ENCODE measurements around the gene SSUH2. TPM values are rescaled to one million over a fixed set of nuclear protein-coding genes. Genes with fewer than 3 reads are reported as not detected.
A peak's percentile ranks its signal among the peaks of the same experiment; 100 is the strongest.

SSUH2 gene
- total and polyA plus RNA-seq, 12 donors, result 0.12 to 1.3 (median 0.61) TPM; not detected in 3

- Histone ChIP-seq H3K27me3 (no peaks in the 10 kb centered on the region), H3K27ac (no peak overlapping the region), H3K9me3 (replicated peaks in 1 of 3) (no peaks in the 10 kb centered on the region), H3K4me3 (no peak overlapping the region), H3K36me3 (replicated peaks in 1 of 2) (no peaks in the 10 kb centered on the region), H3K4me1 (replicated peaks in 1 of 2) (peaks cover 0 to 8% of the 10 kb centered on the region in 2 donors)
- 61 to 84% (median 77%) methylated on average over 6 to 13 of the region's 13 CpGs for WGBS, 4 donors
- DNase-seq, result peak in 2 of 7 donors; percentile 18 to 39
- no peak for TF ChIP-seq POLR2A (IDR thresholded peaks at IDR 0.05)
- no peak for TF ChIP-seq CTCF (IDR thresholded peaks at IDR 0.05)
- intact Hi-C loops (cut with DNase I), result no loop called here
These were observed 5.5 kb downstream of the SSUH2 start for GRCh38 chr3:8638994-8639658.

DNA sequence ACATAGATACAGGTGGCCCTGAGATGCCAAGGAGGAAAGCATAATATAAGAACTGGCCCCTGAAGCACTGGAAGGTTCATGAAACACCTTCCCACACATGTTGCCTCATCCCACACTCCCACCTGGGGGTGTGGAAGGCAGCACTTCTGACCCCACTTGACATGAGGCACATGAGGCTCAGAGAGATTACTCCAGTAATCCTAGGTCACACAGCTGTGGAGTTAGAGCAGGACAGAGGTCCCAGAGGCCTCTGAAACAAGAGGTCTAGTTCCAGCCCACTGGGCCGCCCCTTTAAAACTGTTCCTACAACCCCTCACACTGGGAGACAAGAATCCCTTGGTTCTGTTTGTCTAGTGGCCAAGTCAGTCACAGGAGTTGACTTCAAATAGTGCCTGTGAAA is 7.2 kb downstream of the SSUH2 start:
- Histone ChIP-seq H3K27me3 (no peaks in the 10 kb centered on the region), H3K4me1 (replicated peaks in 1 of 2) (peaks cover 0 to 8% of the 10 kb centered on the region in 2 donors), H3K27ac (no peak overlapping the region), H3K9me3 (replicated peaks in 1 of 3) (no peaks in the 10 kb centered on the region), H3K4me3 (no peak overlapping the region), H3K36me3 (replicated peaks in 1 of 2) (no peaks in the 10 kb centered on the region)
- intact Hi-C loops (cut with DNase I), result no loop called here
- 92 to 100% (median 92%) methylated on average over 1 of the region's 1 CpG; no CpG with 5 or more reads in 1 of the 4 donors for WGBS, 4 donors
- no peak for DNase-seq
- TF ChIP-seq CTCF (IDR thresholded peaks at IDR 0.05) (no peak), POLR2A (IDR thresholded peaks at IDR 0.05) (no peak)

DNA sequence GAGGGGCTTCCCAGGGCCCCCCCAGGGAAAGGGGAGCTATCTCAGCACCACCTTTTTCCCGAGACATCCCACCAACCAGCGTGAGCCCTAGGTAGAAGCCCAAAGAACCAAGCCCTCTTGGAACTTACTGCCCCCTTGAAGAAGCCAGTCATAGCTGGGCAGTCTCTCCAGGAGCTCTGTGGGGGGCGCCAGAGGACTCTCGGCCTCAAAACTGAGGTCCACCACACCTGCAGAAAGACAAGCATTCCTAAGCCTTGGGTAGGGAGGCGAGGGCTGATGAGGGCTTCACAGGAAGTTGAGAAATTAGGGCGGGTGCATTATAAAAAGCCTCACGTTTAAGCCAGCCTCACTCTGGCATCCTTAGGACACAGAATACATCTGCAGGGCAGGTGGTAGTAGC is 9.0 kb downstream of the SSUH2 start:
- H3K36me3 ChIP-seq (replicated peaks in 1 of 2), result no peaks in the 10 kb centered on the region
- H3K9me3 ChIP-seq (replicated peaks in 1 of 3), result no peaks in the 10 kb centered on the region
- no peaks in the 10 kb centered on the region for H3K27me3 ChIP-seq
- intact Hi-C loops (cut with DNase I), result no loop called here
- DNase-seq, result no peak
- H3K4me3 ChIP-seq, result no peak overlapping the region
- H3K4me1 ChIP-seq (replicated peaks in 1 of 2), result peaks cover 0 to 8% of the 10 kb centered on the region in 2 donors
- H3K27ac ChIP-seq, result no peak overlapping the region
- whole genome bisulfite sequencing, 4 donors, result 85 to 88% (median 87%) methylated on average over 4 to 7 of the region's 7 CpGs
- TF ChIP-seq CTCF (IDR thresholded peaks at IDR 0.05) (no peak), POLR2A (IDR thresholded peaks at IDR 0.05) (no peak)

DNA sequence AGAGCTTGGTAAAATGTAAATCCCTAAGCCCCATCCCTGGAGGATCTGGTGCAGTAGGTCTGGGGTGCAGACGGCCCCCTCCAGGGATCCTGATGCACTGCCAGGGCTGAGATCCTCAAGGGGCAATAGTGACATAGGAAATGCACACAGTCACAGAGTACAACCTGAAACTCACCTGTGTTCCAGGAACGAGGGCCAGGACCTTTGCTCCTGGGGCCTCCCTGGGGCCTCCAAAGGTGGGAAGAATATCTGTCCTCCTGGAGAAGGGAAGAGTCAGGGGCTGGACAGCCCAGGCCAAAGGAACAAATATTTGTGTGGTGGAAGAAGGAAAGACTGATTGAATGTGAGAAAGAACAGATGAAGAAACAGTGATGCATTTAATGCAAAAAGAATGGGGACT is 9.5 kb downstream of the SSUH2 start:
- Histone ChIP-seq H3K27ac (no peak overlapping the region), H3K36me3 (replicated peaks in 1 of 2) (no peaks in the 10 kb centered on the region), H3K9me3 (replicated peaks in 1 of 3) (no peaks in the 10 kb centered on the region), H3K4me3 (no peak overlapping the region), H3K27me3 (no peaks in the 10 kb centered on the region), H3K4me1 (replicated peaks in 1 of 2) (peaks cover 0 to 8% of the 10 kb centered on the region in 2 donors)
- intact Hi-C loops (cut with DNase I), result no loop called here
- no peak for DNase-seq
- TF ChIP-seq POLR2A (IDR thresholded peaks at IDR 0.05) (no peak), CTCF (IDR thresholded peaks at IDR 0.05) (no peak)
- WGBS, 4 donors, result 83 to 94% (median 90%) methylated on average over 2 of the region's 2 CpGs; no CpG with 5 or more reads in 1 of the 4 donors

All from adrenal gland (tissue), 12 donors.